Liver (tissue), 9 donors: ENCODE measurements around the gene TSSK2. TPM values are rescaled to one million over a fixed set of nuclear protein-coding genes. Genes with fewer than 3 reads are reported as not detected.

Experiments used
- DNase-seq: peaks from one replicate; pipeline ENCODE4 v3.0.0-alpha.2; 2017; ENCODE audit warnings: low spot score
- H3K27ac ChIP-seq, 2 donors: one replicate each; pipeline ENCODE4 v1.7.0; 2013; ENCODE audit warnings: inconsistent platforms in 2 of 2, low read length in 2 of 2, control low read depth in 1 of 2, low read depth in 1 of 2, mild to moderate bottlenecking in 1 of 2
- H3K27me3 ChIP-seq, 4 donors: one replicate each; pipeline versions ENCODE4 v1.6.1 to v1.7.0; 2013; ENCODE audit warnings: low read length in 3 of 4, inconsistent platforms in 1 of 4, mild to moderate bottlenecking in 1 of 4, moderate library complexity in 1 of 4; ENCODE audit not compliant: control insufficient read depth in 4 of 4, insufficient read depth in 4 of 4
- H3K36me3 ChIP-seq, 4 donors: one replicate each; pipeline versions ENCODE4 v1.6.1 to v1.7.0; 2013; ENCODE audit warnings: low read length in 3 of 4, mild to moderate bottlenecking in 3 of 4, low read depth in 1 of 4, moderate library complexity in 1 of 4; ENCODE audit not compliant: control insufficient read depth in 4 of 4, insufficient read depth in 3 of 4
- H3K4me1 ChIP-seq, 4 donors: one replicate each; pipeline versions ENCODE4 v1.6.1 to v1.7.0; 2013; ENCODE audit warnings: low read length in 3 of 4, mild to moderate bottlenecking in 3 of 4, moderate library complexity in 1 of 4; ENCODE audit not compliant: control insufficient read depth in 4 of 4, insufficient read depth in 4 of 4
- H3K4me3 ChIP-seq, 3 donors: one replicate each; pipeline versions ENCODE4 v1.6.1 to v1.7.0; 2013; ENCODE audit warnings: low read length in 3 of 3, control low read depth in 1 of 3, low read depth in 1 of 3, mild to moderate bottlenecking in 1 of 3
- H3K9ac ChIP-seq, 2 donors: one replicate each; pipeline ENCODE4 v1.7.0; 2013; ENCODE audit warnings: low read length in 2 of 2, mild to moderate bottlenecking in 2 of 2, moderate library complexity in 2 of 2, control low read depth in 1 of 2, low read depth in 1 of 2
- H3K9me3 ChIP-seq, 4 donors: one replicate each; pipeline versions ENCODE4 v1.6.1 to v1.7.0; 2013; ENCODE audit warnings: low read length in 3 of 4; ENCODE audit not compliant: control insufficient read depth in 4 of 4
- ATF3 ChIP-seq: IDR thresholded peaks from 2 replicates; pipeline ENCODE4 v1.6.1; 2016; ENCODE audit warnings: antibody characterized with exemption
- CTCF ChIP-seq: fragments of 150-350 bp; IDR thresholded peaks from 2 replicates; pipeline ENCODE4 v1.5.1; 2017; ENCODE audit warnings: improper control_type of control experiment, low read depth, low read length; ENCODE audit not compliant: missing input control
- EGR1 ChIP-seq, 2 donors: IDR thresholded peaks; 2 replicates each; pipeline ENCODE4 v1.6.1; 2016 to 2018; ENCODE audit warnings: antibody characterized with exemption in 2 of 2, low read depth in 2 of 2
- FOXA1 ChIP-seq: IDR thresholded peaks from 2 replicates; pipeline ENCODE4 v1.6.1; 2016; ENCODE audit warnings: antibody characterized with exemption
- FOXA2 ChIP-seq: IDR thresholded peaks from 2 replicates; pipeline ENCODE4 v1.6.1; 2016; ENCODE audit warnings: antibody characterized with exemption
- GABPA ChIP-seq, 2 donors: IDR thresholded peaks in 1 of 2; conservative IDR thresholded peaks in 1 of 2; 2 replicates each; pipeline ENCODE4 v1.6.1; 2016; ENCODE audit warnings: antibody characterized with exemption in 2 of 2, mild to moderate bottlenecking in 1 of 2, moderate library complexity in 1 of 2
- HNF4A ChIP-seq, 2 donors: conservative IDR thresholded peaks; 2 replicates each; pipeline ENCODE4 v1.6.1; 2016; ENCODE audit warnings: antibody characterized with exemption in 2 of 2, mild to moderate bottlenecking in 2 of 2
- HNF4G ChIP-seq: IDR thresholded peaks from 2 replicates; pipeline ENCODE4 v1.6.1; 2016; ENCODE audit warnings: antibody characterized with exemption
- JUND ChIP-seq, 2 donors: IDR thresholded peaks; 2 replicates each; pipeline ENCODE4 v1.6.1; 2016; ENCODE audit warnings: antibody characterized with exemption in 2 of 2
- MAX ChIP-seq: IDR thresholded peaks from 2 replicates; pipeline ENCODE4 v1.6.1; 2016; ENCODE audit warnings: antibody characterized with exemption
- NR2F2 ChIP-seq: IDR thresholded peaks from 2 replicates; pipeline ENCODE4 v1.6.1; 2016; ENCODE audit warnings: antibody characterized with exemption
- RAD21 ChIP-seq, 2 donors: IDR thresholded peaks; 2 replicates each; pipeline ENCODE4 v1.6.1; 2016; ENCODE audit warnings: antibody characterized with exemption in 2 of 2, mild to moderate bottlenecking in 2 of 2
- REST ChIP-seq: IDR thresholded peaks from 2 replicates; pipeline ENCODE4 v1.6.1; 2016; ENCODE audit warnings: antibody characterized with exemption, mild to moderate bottlenecking
- RXRA ChIP-seq, 2 donors: IDR thresholded peaks; 2 replicates each; pipeline ENCODE4 v1.6.1; 2017 to 2018; ENCODE audit warnings: antibody characterized with exemption in 2 of 2, mild to moderate bottlenecking in 1 of 2
- SP1 ChIP-seq: IDR thresholded peaks from 2 replicates; pipeline ENCODE4 v1.6.1; 2018; ENCODE audit warnings: antibody characterized with exemption, mild to moderate bottlenecking
- TAF1 ChIP-seq: conservative IDR thresholded peaks from 2 replicates; pipeline ENCODE4 v1.6.1; 2016; ENCODE audit warnings: antibody characterized with exemption, mild to moderate bottlenecking
- YY1 ChIP-seq: IDR thresholded peaks from 2 replicates; pipeline ENCODE4 v1.6.1; 2016; ENCODE audit warnings: antibody characterized with exemption, mild to moderate bottlenecking
- ZBTB33 ChIP-seq: IDR thresholded peaks from 2 replicates; pipeline ENCODE4 v1.6.1; 2016; ENCODE audit warnings: antibody characterized with exemption
- WGBS: extraction: QIAGEN DNeasy Blood & Tissue Kit; methylation state at CpG from one replicate; pipeline ENCODE4 v1.1.7; 2013; 5-methylcytosine and 5-hydroxymethylcytosine counted together
- polyA plus RNA-seq, 2 donors: library from polyadenylated mRNA; stranded (reverse) in 1 of 2; unstranded in 1 of 2; fragments of 200-250 nt in 1 of 2; fragments of >200 nt in 1 of 2; fragmentation: Nextera tagmentation in 1 of 2; extraction: Ambion mirVana in 1 of 2; gene quantifications; one replicate each; pipeline versions ENCODE4 v1.2.1 to v1.2.3, GENCODE V29; 2013 to 2015
- total RNA-seq, 2 donors: library from RNA; depleted of rRNA; stranded (reverse); fragments of >200 nt; gene quantifications; one replicate each; pipeline ENCODE4 v1.2.3, GENCODE V29; 2014
- donor health status: healthy.
- donor health status: healthy.
- donor health status: healthy.
- donor health status: healthy.
- donor health status: healthy.

Gene TSSK2
- total and polyA plus RNA-seq, 4 donors, result 0.08 TPM; not detected in 3

GRCh38 chr22:19128009-19128401 lies 3.1 kb upstream of the TSSK2 start:
- DNase-seq, result no peak
- Histone ChIP-seq H3K27ac (no peak overlapping the region), H3K27me3 (no peaks in the 10 kb centered on the region), H3K4me3 (no peak overlapping the region), H3K36me3 (peaks cover 0 to 5% (median 1%) of the 10 kb centered on the region in 4 donors), H3K4me1 (peaks cover 0 to 2% (median under 1%) of the 10 kb centered on the region in 4 donors), H3K9me3 (no peaks in the 10 kb centered on the region), H3K9ac (no peak overlapping the region)
- WGBS, result 92% methylated on average over 7 of the region's 7 CpGs
- no peak for TF ChIP-seq FOXA2
- TF ChIP-seq HNF4G, result no peak
- TF ChIP-seq JUND (IDR thresholded peaks at IDR 0.05), result no peak
- no peak for TF ChIP-seq YY1
- no peak for TF ChIP-seq CTCF
- no peak for TF ChIP-seq REST
- TF ChIP-seq SP1, result no peak
- no peak for TF ChIP-seq RXRA (IDR thresholded peaks at IDR 0.05)
- no peak for TF ChIP-seq ZBTB33
- TF ChIP-seq TAF1, result no peak
- no peak for TF ChIP-seq HNF4A (conservative IDR thresholded peaks at IDR 0.05)
- no peak for TF ChIP-seq FOXA1
- no peak for TF ChIP-seq RAD21 (IDR thresholded peaks at IDR 0.05)
- no peak for TF ChIP-seq NR2F2
- no peak for TF ChIP-seq ATF3
- TF ChIP-seq GABPA (IDR thresholded peaks at IDR 0.05 in 1 of 2, conservative IDR thresholded peaks at IDR 0.05 in 1 of 2), result no peak
- TF ChIP-seq MAX, result no peak
- TF ChIP-seq EGR1 (IDR thresholded peaks at IDR 0.05; ENCODE audit: low read depth in 2 of 2), result no peak
